H7 (cell line): ENCODE measurements around the gene PLA2G4E. TPM values are rescaled to one million over a fixed set of nuclear protein-coding genes. Genes with fewer than 3 reads are reported as not detected.

Experiments
- DNase-seq: peaks from one replicate; pipeline ENCODE4 v3.0.0; 2012
- H3K27me3 ChIP-seq: 2 replicates; pipeline ENCODE4 v1.6.0; 2011; ENCODE audit warnings: mild to moderate bottlenecking, low read length; ENCODE audit not compliant: control insufficient read depth, insufficient read depth
- H3K36me3 ChIP-seq: replicated peaks from 2 replicates; pipeline ENCODE4 v1.5.1; 2011; ENCODE audit warnings: low read length; ENCODE audit not compliant: control insufficient read depth, insufficient read depth
- H3K4me3 ChIP-seq: 2 replicates; pipeline ENCODE4 v1.5.1; 2011; ENCODE audit warnings: low read depth, mild to moderate bottlenecking, control low read depth, low read length, moderate library complexity; ENCODE audit not compliant: insufficient read depth
- total RNA-seq: library from RNA; depleted of rRNA; stranded (reverse); fragments of >200 nt; shearing (Covaris generic); gene quantifications from 2 replicates; pipeline ENCODE4 v1.2.3, GENCODE V29; 2014

The PLA2G4E gene
- total RNA-seq, 1 experiment from 2014 or later, result not detected

DNA sequence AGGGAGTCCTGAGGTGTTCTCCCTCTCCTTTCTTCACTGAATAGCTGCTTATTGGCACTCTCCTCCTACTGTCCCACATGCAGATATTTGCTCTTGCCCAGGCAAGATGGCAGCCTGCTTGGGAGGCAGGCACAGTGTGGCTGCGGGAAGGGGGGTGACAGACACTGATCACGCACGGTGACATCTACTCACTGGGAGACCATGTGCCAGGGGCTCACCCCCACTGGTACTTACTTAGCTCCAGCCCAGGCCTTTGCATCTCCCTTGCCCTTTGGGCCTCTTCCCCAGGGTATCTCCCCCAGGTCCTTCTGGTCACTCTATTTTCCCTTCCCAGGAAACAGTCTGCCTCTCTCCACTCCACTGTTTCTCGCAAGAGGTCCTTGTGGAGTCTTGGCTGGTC, 6.4 kb downstream of the PLA2G4E start:
- Histone ChIP-seq H3K4me3 (no peak overlapping the region), H3K36me3 (no peaks in the 10 kb centered on the region), H3K27me3 (no peaks in the 10 kb centered on the region)
- DNase-seq, result no peak

DNA sequence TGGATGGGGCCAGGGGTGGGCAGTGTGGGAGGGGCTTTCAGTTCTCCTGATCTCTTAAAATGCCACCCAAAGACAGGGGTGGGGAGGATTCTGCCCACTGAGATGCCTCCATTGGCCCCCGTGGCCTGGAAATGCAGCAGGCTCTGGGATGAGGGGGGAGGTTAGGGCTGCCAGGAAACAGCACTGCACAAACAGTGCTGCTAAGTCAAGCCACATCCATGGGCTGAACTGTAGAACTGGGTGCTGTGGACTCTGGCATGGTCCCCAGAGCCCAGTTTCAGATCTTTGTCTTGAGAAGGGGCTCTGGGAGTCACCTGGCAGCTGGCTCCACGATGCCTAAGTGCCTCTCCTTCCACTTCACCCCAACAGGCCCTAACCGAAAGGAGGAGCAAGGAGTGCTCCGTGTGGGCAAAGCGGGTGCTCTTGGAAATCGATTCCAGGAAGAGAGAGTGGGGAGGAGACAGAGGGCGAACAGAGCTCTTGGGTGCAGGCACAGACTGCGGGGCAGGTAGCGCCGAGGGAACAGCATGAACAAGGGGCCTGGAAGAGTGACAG, 7.8 kb downstream of the PLA2G4E start:
- Histone ChIP-seq H3K4me3 (no peak overlapping the region), H3K27me3 (no peaks in the 10 kb centered on the region), H3K36me3 (no peaks in the 10 kb centered on the region)
- DNase-seq, result no peak

DNA sequence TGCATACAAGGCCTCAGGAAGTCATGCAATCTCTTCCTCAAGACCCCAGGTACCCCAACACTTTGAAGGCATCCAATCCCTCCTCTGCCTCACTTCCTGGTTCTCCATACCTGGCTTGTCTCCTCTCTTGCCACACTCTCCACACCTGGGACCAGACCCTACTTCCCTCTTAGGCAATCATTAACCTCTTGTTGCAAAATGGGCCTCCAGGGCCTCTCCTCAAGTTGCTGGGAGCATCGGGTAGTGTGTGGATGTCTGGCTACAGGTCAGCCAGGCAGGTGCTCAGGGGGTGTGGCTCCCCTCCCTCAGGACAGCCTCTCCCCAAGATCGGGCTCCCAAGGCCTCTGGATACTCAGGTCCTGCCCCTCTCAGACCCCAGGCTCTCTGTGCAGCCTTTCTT, 8.6 kb downstream of the PLA2G4E start:
- no peaks in the 10 kb centered on the region for H3K36me3 ChIP-seq
- DNase-seq, result no peak
- H3K4me3 ChIP-seq, result no peak overlapping the region
- no peaks in the 10 kb centered on the region for H3K27me3 ChIP-seq

DNA sequence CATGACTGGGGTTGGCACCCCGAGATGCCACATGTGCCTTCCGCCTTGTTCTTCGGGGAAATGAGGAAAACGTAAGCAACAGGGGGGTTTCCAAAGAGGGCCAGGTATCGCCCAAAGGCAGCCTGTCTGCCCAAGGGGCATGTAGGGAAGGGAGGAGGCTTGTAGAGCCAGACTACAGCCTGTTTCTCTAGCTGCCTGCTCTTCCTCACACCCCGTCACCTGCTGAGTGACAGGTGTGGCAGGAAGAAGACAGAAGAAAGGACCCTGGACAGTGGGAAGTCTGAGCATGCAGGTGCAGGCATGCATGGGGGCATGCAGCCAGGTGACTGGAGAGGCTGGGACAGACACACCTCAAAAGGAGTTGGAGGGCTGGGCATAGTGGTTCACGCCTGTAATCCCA, 9.8 kb downstream of the PLA2G4E start:
- Histone ChIP-seq H3K36me3 (no peaks in the 10 kb centered on the region), H3K4me3 (no peak overlapping the region), H3K27me3 (no peaks in the 10 kb centered on the region)
- no peak for DNase-seq

DNA sequence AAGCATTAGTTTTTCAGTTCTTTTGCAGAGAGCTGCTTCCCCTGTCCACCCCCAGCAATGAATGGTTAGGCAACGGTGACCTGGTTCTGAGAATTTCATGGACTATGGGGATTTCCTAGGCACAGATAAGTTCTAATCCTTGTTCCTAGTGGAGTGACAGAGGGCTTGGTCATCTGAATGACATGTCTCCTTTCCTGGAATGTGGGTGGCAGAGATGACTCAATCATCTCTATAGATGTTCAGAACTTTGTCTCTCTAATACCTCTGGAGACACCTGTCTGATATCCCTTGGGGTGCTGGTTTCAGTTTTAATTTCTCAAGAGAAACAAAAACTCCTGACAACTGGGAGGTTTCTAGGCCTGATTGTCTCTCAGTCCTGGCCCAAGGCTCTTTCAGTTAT, 10.4 kb downstream of the PLA2G4E start:
- no peaks in the 10 kb centered on the region for H3K27me3 ChIP-seq
- H3K4me3 ChIP-seq, result no peak overlapping the region
- DNase-seq, result no peak
- H3K36me3 ChIP-seq, result no peaks in the 10 kb centered on the region

DNA sequence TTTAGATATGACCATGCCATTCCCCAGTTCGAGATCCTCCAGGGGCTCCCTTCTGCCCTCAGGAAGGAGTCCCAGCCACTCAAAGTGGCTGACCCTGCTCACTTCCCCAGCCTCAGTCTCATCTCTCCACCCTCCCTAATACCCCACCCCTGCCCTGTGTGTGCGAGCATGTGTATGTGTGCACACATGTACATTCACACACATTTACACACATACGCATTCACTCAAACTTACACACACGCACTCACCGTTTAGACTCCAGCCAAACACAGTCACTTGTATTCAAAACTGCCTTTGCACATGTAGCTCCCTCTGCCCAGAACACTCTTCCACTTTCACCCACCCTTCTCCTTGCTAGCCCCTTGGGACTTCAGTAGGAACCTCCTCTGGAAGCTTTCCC, 11.4 kb downstream of the PLA2G4E start:
- no peak for DNase-seq
- Histone ChIP-seq H3K27me3 (no peaks in the 10 kb centered on the region; the same call in 1 of the 2 replicates), H3K4me3 (no peak overlapping the region), H3K36me3 (no peaks in the 10 kb centered on the region)

DNA sequence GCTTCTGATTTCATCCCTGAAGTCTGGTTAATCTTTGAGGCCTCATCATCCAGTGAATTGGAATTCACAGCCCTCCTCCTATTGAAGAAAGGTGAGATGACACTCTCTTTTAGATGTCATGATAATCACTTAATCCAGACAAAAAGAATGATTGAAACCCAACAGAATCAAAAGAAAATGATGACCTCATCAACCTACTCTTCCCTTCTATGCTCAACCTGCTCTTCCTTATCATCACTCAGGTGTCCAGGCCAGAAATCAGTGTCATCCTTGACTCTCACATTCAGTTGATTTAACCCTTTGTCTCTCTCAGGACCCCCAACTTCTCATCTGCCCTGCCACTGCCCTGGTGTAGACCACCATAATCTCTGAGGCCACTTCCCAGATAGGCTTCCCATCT, 11.8 kb downstream of the PLA2G4E start:
- no peak for DNase-seq

DNA sequence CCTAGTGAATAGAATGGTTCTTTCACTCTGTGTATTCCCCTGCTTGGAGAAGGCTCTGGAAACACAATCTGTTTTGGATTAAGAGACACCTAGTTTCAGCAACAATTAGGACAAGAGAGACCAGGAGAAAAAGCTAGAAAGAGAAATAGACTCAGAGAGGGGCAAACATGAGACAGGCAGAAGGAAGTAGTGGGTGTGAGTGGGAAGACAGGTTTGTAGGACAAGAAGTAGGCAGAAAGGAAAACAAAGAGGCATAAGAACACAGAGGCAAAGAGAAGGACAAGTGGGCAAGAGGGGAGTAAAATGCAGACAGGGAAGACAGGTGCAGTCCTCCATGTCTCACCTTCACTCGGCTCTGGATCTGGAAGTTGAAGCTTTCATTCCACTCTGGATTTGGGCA, 13.5 kb downstream of the PLA2G4E start:
- no peak for DNase-seq
- Histone ChIP-seq H3K4me3 (no peak overlapping the region), H3K36me3 (no peaks in the 10 kb centered on the region), H3K27me3 (no peaks in the 10 kb centered on the region; the same call in 1 of the 2 replicates)

More for the DNA sequence above, 11.8 kb downstream of the PLA2G4E start:
- H3K4me3 ChIP-seq, result no peak overlapping the region
- H3K36me3 ChIP-seq, result no peaks in the 10 kb centered on the region
- H3K27me3 ChIP-seq, result no peaks in the 10 kb centered on the region; the same call in 1 of the 2 replicates

DNA sequence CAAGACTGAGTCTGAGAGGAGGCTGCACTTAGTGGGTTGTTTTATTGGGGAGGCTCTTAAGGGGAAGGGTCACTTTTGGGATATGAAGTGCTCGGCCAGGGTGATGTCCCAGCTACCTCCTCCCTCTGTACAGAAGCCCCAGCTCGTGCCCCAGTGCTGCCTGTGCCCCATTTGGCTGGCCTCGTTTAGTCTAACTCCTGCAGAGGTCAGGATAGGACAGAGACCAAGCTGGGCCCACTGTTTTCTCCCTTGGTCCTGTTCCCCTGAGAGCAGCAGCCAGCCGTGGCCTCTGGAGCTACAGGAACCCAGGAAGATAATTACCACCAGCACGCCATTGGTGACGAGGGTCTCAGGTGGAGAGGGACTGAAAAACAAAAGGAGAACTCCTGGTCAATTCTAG, 18.5 kb downstream of the PLA2G4E start:
- Histone ChIP-seq H3K4me3 (no peak overlapping the region), H3K27me3 (no peaks in the 10 kb centered on the region; the same call in 1 of the 2 replicates), H3K36me3 (no peaks in the 10 kb centered on the region)
- no peak for DNase-seq

DNA sequence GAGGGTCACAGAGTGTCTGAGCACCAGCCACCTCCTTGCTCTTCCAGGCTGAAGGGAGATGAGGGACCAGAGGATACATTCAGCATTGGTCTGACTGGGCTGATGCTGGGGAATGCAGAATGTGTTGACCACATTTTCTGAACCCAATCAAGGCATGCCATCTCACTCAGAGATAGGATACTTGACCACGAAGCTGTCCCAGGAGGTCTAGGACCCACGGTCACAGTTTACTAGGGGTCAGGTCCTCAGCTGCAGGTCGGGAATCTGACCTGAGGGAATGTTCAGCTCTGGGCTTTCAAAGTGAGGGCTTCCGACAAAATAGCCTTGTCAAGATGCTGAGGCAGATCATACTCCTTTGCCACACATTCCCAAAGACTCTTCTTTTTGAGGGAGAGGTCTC, 19.6 kb downstream of the PLA2G4E start:
- Histone ChIP-seq H3K36me3 (no peaks in the 10 kb centered on the region), H3K4me3 (no peak overlapping the region), H3K27me3 (no peaks in the 10 kb centered on the region; the same call in 1 of the 2 replicates)
- no peak for DNase-seq

DNA sequence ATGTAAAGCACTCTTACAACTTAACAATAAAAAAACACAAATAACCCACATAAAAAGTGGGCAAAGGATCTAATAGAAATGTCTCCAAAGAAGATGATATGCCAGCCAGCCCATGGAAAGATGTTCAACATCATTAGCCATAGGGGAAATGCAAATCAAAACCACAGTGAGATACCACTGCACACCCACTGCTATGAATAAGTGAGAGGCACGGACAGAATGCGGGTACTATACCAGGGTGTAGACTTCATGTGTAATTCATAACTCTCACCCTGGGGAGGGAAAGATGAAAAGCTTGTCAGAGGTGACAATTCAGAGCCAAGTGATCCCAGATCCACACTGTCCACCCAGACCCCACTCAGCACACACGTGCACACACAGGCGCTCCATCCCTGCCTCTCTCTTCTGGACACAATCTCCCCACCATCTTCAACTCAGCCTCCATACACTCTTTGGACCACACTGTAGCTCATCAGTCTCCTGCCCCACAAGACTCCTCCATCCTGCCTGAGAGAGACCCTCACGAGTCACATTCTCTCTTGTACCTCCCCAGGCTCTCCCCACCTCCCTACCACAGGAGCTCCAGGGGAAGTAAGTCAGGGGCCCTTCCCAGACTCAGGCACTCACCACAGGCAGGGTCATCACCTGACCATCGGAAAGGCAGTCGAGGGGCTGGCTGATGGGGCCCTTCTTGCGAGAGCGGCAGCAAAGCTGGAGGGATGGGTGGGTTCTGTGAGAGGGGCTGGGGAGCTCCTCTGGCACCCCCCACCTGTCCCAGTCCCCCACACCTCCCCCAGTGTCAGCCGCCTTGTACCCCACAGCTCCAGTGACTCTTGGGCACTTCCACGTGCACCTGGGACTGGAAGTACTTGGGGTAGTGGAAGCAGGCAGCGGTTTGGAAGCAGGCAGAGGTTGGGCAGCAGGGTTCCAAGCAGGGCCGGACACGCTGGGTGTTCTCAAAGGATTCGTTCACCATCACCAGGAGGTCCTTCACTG, 21.3 kb downstream of the PLA2G4E start:
- Histone ChIP-seq H3K36me3 (no peaks in the 10 kb centered on the region), H3K27me3 (no peaks in the 10 kb centered on the region), H3K4me3 (no peak overlapping the region)
- DNase-seq, result no peak

DNA sequence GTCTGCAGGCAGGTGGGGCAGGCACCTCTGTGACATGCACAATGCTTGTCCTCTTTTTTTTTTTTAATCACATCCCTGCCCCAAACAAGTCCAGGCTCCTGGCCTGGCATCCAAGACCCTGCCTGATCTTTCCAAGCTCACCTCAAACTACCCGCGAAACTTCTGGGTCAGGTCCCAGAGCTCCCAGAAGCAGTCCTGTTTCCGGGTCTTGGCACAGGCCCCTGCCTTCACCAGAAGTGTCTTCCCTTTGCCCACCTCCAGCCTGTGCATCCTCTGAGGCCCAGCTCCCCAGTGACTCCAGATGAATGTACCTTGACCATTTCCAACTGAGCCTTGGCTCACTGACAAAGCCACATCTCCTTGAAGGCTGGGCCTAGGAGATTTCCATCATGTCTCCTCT, 23.0 kb downstream of the PLA2G4E start:
- no peaks in the 10 kb centered on the region for H3K27me3 ChIP-seq
- H3K4me3 ChIP-seq, result no peak overlapping the region
- H3K36me3 ChIP-seq, result no peaks in the 10 kb centered on the region
- DNase-seq, result no peak

DNA sequence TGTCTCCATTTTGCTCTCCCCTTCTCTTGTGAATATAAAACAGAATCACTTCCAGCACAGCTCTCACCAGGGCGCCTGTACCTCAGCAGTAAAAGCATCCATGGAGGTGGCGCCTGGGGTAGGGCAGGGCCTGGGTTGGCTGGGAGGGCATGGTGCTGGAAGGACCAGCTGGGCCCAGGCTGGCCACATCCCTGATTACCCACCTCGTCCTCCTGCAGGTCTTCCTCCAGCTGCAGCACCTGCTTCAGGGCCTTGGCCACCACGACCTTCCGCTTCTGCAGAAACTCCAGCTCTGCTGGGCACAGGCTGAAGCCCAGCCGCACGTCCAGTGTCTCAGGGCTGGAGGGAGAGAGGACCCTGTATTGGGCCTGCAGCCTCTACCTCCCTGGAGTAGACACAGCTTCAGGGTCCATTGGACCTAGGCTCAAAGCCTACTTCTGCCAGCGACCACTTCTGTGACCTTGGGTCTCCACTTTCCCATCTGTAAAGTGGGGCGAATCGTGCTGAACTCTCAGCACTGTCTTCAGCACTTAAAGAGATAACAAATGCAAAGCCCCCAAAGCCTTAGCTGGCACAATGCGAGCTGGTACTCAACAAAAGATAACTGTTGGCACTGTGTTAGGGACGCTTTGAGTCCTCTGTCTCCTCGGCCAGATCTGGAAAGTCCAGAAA, 23.8 kb downstream of the PLA2G4E start:
- Histone ChIP-seq H3K4me3 (no peak overlapping the region), H3K27me3 (no peaks in the 10 kb centered on the region), H3K36me3 (no peaks in the 10 kb centered on the region)
- DNase-seq, result no peak

DNA sequence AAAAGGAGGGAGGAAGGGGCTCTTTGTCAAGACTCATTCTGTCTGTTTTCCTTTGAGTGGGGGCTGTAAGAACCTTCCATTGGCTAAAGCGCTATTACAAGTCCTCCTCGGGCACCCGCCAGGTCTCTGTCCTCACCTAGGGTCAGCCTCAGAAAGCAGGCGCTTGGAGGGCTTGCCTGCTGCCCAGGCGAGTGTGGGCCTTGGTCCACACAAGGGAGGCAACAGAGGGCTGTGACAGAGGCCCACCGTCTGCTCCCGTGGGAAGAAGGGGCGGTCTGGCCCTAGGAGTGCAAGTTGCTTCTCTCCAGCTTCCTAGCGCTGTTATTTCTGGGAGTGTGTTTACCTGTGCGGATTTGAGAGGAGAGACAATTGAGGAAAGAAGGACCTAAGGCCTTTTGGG, 24.5 kb downstream of the PLA2G4E start:
- no peaks in the 10 kb centered on the region for H3K36me3 ChIP-seq
- no peak for DNase-seq
- no peaks in the 10 kb centered on the region for H3K27me3 ChIP-seq
- H3K4me3 ChIP-seq, result no peak overlapping the region

DNA sequence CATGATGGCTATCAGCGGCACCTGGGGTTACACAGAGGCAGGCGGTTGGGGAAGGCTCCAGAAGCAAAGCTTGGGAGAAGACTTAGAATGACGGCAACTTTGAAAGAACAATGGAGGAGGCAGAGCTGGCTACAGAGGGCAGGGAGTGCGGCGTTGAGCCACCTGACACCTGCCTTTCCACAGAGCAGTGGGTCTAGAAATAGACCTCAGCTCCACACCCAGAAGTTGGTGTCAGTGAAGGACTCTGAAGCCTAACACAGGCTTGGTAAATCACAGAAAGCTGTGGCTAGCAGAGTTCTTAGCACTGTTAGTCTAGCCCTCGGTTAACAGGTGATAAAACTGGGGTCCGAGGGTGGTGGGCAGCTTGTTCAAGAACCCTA, 25.4 kb downstream of the PLA2G4E start:
- no peak for DNase-seq
- no peak overlapping the region for H3K4me3 ChIP-seq
- H3K36me3 ChIP-seq, result no peaks in the 10 kb centered on the region
- H3K27me3 ChIP-seq, result no peaks in the 10 kb centered on the region
